ENCODE measurements around the gene SAMD4A. TPM values are rescaled to one million over a fixed set of nuclear protein-coding genes. Genes with fewer than 3 reads are reported as not detected.

The SAMD4A gene
- total RNA-seq, 1 donor from 2014 or later = 30.0 TPM

DNA sequence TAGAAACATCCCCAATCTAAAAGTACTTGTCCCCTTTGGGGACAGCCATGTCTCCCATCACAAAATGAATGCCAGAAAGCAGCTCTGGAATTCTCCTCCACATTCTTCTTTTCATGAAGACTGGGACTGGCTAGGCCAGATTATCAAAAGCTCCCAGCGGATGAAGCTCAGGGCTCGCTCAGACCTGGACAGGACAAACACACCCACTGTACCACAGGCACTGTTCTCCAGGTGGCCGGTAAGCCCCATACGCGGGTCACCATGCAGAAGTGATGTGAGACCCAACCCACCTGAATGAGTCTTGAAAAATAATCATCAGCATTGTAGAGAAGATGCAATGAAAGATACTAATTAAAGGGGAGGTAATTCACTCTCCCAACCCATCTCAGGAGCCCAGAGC is 250.6 kb downstream of the SAMD4A start:
- Mint-ChIP-seq H3K27me3 (ENCODE audit: low read depth) (peaks cover 2% of the 10 kb centered on the region), H3K36me3 (no peaks in the 10 kb centered on the region), H3K4me1 (peaks cover 16% of the 10 kb centered on the region), H3K27ac (no peak overlapping the region), H3K4me3 (no peak overlapping the region), H3K9me3 (peaks cover 2% of the 10 kb centered on the region)
- TF ChIP-seq, protein P1, sequence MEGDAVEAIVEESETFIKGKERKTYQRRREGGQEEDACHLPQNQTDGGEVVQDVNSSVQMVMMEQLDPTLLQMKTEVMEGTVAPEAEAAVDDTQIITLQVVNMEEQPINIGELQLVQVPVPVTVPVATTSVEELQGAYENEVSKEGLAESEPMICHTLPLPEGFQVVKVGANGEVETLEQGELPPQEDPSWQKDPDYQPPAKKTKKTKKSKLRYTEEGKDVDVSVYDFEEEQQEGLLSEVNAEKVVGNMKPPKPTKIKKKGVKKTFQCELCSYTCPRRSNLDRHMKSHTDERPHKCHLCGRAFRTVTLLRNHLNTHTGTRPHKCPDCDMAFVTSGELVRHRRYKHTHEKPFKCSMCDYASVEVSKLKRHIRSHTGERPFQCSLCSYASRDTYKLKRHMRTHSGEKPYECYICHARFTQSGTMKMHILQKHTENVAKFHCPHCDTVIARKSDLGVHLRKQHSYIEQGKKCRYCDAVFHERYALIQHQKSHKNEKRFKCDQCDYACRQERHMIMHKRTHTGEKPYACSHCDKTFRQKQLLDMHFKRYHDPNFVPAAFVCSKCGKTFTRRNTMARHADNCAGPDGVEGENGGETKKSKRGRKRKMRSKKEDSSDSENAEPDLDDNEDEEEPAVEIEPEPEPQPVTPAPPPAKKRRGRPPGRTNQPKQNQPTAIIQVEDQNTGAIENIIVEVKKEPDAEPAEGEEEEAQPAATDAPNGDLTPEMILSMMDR (IDR thresholded peaks at IDR 0.05; ENCODE audit: unreplicated experiment) = no peak
- DNase-seq (ENCODE audit: low spot score in 2 of 2, unreplicated experiment in 2 of 2) = no peak

DNA sequence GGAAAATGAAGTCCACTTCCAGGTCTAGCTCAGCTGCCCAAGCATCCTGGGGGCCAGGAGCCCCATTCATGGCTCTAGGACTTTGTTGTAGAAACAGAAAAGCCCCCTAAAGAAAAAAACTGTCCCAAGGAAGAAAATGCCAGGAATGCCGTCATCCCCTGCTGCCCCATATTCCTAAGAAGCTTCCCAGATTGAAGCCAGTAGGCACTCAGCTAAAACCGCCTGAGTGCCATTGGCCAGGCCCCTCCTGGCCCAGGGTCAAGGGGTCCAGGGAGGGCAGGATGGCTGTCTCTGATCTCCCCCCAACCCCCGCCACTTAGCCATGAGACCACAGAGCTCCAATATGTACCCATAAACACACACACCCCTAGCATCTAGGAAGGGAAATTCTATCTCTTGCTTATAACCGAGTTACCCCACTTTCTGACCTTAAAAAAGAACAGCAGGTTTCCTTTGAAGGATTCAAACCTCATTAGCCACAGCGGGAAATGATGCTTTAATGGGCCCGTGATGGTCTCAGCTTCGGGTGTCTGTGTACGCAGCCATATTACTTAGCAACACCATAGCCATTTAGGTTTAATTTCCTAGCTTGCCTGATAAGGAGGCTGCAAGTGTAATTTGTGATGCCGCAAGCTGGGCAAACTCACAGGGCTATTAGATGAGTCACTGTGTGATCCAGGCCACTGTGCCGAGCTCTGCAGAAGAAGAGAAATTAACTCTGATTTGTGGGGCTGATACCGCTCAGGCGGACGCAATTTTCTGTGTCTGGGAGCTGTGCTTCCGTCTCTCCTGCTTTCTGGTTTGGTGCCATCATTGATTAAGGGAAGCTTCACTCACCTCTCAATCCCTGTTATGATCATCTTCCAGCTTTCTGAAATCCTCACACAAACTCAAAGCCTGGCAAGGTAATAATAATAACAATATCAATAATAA is 251.5 kb downstream of the SAMD4A start:
- H3K4me3 Mint-ChIP-seq = no peak overlapping the region
- no peak for DNase-seq (ENCODE audit: low spot score in 2 of 2, unreplicated experiment in 2 of 2)
- TF ChIP-seq, protein P1 (IDR thresholded peaks at IDR 0.05; ENCODE audit: unreplicated experiment) = no peak
- H3K27me3 Mint-ChIP-seq (ENCODE audit: low read depth) = no peaks in the 10 kb centered on the region
- H3K27ac Mint-ChIP-seq = peak overlapping the region; percentile 63
- H3K4me1 Mint-ChIP-seq = peaks cover 16% of the 10 kb centered on the region
- peaks cover 4% of the 10 kb centered on the region for H3K9me3 Mint-ChIP-seq
- no peaks in the 10 kb centered on the region for H3K36me3 Mint-ChIP-seq

DNA sequence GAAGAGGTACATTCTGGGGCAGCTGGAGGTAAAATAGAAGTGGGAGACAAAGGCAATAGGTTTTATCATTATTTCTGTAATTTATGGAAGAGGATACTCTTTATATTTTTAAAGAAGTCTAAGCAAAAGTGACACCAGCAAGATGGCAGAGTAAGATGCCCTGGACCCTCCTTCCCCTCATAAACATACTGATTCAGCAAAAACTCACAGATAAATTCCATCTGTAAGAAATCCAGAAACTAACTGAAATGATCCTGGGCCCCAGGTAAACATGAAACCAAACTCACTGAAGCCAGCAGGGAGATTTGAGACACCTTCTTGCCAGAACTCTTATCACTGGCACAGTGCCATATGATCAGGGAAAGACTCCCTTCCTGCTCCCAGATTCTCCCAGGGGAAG is 255.8 kb downstream of the SAMD4A start:
- Mint-ChIP-seq H3K4me3 (no peak overlapping the region), H3K4me1 (peaks cover 10% of the 10 kb centered on the region), H3K9me3 (peaks cover 33% of the 10 kb centered on the region), H3K27ac (no peak overlapping the region), H3K27me3 (ENCODE audit: low read depth) (no peaks in the 10 kb centered on the region), H3K36me3 (no peaks in the 10 kb centered on the region)
- DNase-seq (ENCODE audit: low spot score in 2 of 2, unreplicated experiment in 2 of 2) = no peak
- TF ChIP-seq, protein P1 (IDR thresholded peaks at IDR 0.05; ENCODE audit: unreplicated experiment) = no peak

DNA sequence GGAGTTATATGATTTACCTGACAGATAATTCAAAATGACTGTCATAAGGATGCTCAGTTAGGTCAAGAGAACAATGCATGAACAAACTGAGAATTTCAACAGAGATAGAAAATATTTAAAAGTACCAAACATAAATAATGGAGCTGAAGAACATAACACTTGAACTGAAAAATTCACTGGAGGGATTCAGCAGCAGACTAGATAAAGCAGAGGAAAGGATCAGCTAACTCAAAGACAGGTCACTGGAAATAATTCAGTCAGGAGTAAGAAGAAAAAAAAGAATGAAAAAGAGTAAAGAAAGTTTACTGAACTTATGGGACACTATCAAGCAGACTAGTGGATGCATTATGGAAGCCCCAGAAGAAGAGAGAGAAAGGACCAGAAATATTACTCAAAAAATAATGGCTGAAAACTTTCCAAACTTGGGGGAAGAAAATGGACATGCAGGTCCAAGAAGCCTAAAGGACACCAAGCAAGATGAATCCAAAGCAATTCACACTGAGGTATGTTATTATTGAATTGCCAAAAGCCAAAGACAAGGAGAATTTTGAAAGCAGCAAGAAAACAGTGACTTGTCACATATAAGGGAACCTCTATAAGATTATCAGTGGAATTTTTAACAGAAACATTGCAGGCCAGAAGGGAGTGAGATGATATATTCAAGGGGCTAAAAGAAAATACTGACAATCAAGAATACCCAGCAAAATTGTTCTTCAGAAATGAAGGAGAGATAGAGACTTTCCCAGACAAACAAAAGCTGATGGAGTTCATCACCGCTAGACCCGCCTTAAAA is 257.0 kb downstream of the SAMD4A start:
- Mint-ChIP-seq H3K27me3 (ENCODE audit: low read depth) (no peaks in the 10 kb centered on the region), H3K4me3 (no peak overlapping the region)

DNA sequence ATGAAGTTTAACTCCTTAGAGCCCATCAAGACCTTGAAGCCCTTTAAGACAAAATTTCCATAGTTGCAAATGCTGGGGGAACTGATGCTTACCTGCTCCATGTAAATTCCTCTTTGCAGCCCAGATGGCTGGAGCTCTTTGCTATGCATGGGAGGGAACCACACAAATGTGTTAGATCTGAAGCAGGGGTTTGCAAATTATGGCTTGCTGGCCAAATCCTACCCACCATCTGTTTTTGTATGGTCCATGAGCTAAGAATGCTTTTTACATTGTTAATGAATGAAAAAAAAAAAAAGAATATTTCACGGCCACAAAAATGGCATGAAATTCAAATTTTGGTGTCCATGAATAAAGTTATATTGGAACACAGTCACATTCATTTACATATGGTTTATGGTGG is 261.1 kb downstream of the SAMD4A start:
- Mint-ChIP-seq H3K27me3 (ENCODE audit: low read depth) (no peaks in the 10 kb centered on the region), H3K27ac (no peak overlapping the region), H3K9me3 (peaks cover 42% of the 10 kb centered on the region), H3K4me3 (no peak overlapping the region), H3K36me3 (no peaks in the 10 kb centered on the region), H3K4me1 (no peaks in the 10 kb centered on the region)
- no peak for DNase-seq (ENCODE audit: low spot score in 2 of 2, unreplicated experiment in 2 of 2)
- TF ChIP-seq, protein P1 (IDR thresholded peaks at IDR 0.05; ENCODE audit: unreplicated experiment) = no peak

More for the DNA sequence above, 257.0 kb downstream of the SAMD4A start:
- TF ChIP-seq, protein P1 (IDR thresholded peaks at IDR 0.05; ENCODE audit: unreplicated experiment) = no peak
- no peak overlapping the region for H3K27ac Mint-ChIP-seq
- H3K4me1 Mint-ChIP-seq = peaks cover 1% of the 10 kb centered on the region
- H3K9me3 Mint-ChIP-seq = peaks cover 33% of the 10 kb centered on the region
- no peak for DNase-seq (ENCODE audit: low spot score in 2 of 2, unreplicated experiment in 2 of 2)
- H3K36me3 Mint-ChIP-seq = no peaks in the 10 kb centered on the region

Data from mesothelial cell of epicardium (in vitro differentiated cells).